Natural killer cell (primary cell): ENCODE results near the gene RFC1. TPM values are rescaled to one million over a fixed set of nuclear protein-coding genes. Genes with fewer than 3 reads are reported as not detected.
"Not testable (repeated sequence)": the region's sequence is repeated elsewhere in the genome, so short reads cannot be mapped to it uniquely, and the experiment has no call there.

Source experiments
- ATAC-seq, 3 donors: fragments of 150-1000 bp in 2 of 3; fragments of 200-7000 bp in 1 of 3; cut with Tn5 transposase; 1 replicate in 1 of 3; 2 replicates in 2 of 3; pipeline ENCODE4 v1.10.0; 2021; ENCODE audit warnings: mild to moderate bottlenecking in 2 of 3, moderate library complexity in 2 of 3
- DNase-seq, 2 donors: peaks; one replicate each; pipeline versions ENCODE4 v3.0.0 to v3.0.0-alpha.2; 2013 to 2021; ENCODE audit warnings: mixed read lengths in 1 of 2
- H3K27ac ChIP-seq: one replicate; pipeline ENCODE4 v1.5.1; 2013; ENCODE audit warnings: mild to moderate bottlenecking, low read length
- H3K27me3 ChIP-seq: one replicate; pipeline ENCODE4 v1.6.1; 2013; ENCODE audit warnings: low read length; ENCODE audit not compliant: control insufficient read depth, insufficient read depth
- H3K36me3 ChIP-seq: one replicate; pipeline ENCODE4 v1.6.1; 2013; ENCODE audit warnings: low read length; ENCODE audit not compliant: control insufficient read depth, insufficient read depth
- H3K4me1 ChIP-seq: one replicate; pipeline ENCODE4 v1.6.1; 2013; ENCODE audit warnings: low read length; ENCODE audit not compliant: control insufficient read depth, insufficient read depth
- H3K4me3 ChIP-seq: one replicate; pipeline ENCODE4 v1.5.1; 2013; ENCODE audit warnings: low read length
- H3K9me3 ChIP-seq: one replicate; pipeline ENCODE4 v1.6.1; 2013; ENCODE audit warnings: low read length; ENCODE audit not compliant: control insufficient read depth, insufficient read depth
- H3K27ac Mint-ChIP-seq, 2 donors: one replicate each; pipeline ENCODE4 v1.8.0; 2022; ENCODE audit warnings: mild to moderate bottlenecking in 2 of 2, mixed read lengths in 2 of 2, moderate library complexity in 1 of 2
- H3K27me3 Mint-ChIP-seq, 2 donors: one replicate each; pipeline ENCODE4 v1.8.0; 2022; ENCODE audit warnings: low read depth in 2 of 2, mixed read lengths in 2 of 2
- H3K36me3 Mint-ChIP-seq: one replicate; pipeline ENCODE4 v1.8.0; 2022; ENCODE audit warnings: mixed read lengths
- H3K4me1 Mint-ChIP-seq, 2 donors: one replicate each; pipeline ENCODE4 v1.8.0; 2022; ENCODE audit warnings: mixed read lengths in 2 of 2
- H3K4me3 Mint-ChIP-seq: one replicate; pipeline ENCODE4 v1.8.0; 2022; ENCODE audit warnings: mild to moderate bottlenecking, moderate library complexity, mixed read lengths
- H3K9me3 Mint-ChIP-seq, 2 donors: one replicate each; pipeline ENCODE4 v1.8.0; 2022; ENCODE audit warnings: mixed read lengths in 2 of 2
- WGBS: methylation state at CpG from one replicate; pipeline ENCODE4 v1.1.7; 2013; ENCODE audit warnings: missing lambda C conversion rate; ENCODE audit not compliant: insufficient coverage; 5-methylcytosine and 5-hydroxymethylcytosine counted together
- intact Hi-C: fragments of 100-400 bp; cut with micrococcal nuclease; formaldehyde crosslinking; loops from one replicate; pipeline ENCODE4 v1.14.2; 2022
- total RNA-seq, 4 donors: library from RNA; stranded (reverse); fragments of 120-200 nt in 1 of 4; gene quantifications; one replicate each; pipeline versions ENCODE4 v1.2.3 to v1.2.4, GENCODE V29; 2013 to 2022
- TF ChIP-seq, protein P1 (sequence below): fragments of 200-600 bp; IDR thresholded peaks from one replicate; pipeline ENCODE4 v1.8.0; 2022; ENCODE audit warnings: antibody characterized with exemption

RFC1 gene
- total RNA-seq, 3 donors from 2014 or later (not counting 1 experiment from before 2014, with no cell fraction given) = 74.6 to 103 (median 84.7) TPM

DNA sequence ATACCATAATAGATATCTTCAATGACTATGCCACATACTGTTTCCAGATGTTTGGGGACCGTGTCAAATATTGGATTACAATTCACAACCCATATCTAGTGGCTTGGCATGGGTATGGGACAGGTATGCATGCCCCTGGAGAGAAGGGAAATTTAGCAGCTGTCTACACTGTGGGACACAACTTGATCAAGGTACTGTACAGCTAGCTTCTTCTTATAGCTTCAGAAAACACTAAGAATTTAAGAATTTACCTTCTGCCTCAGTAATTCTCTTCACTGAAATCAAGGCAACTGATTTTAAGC is 41.4 kb upstream of the RFC1 start:
- intact Hi-C loops = no loop called here

GRCh38 chr4:39406763-39407583 is 40.8 kb upstream of the RFC1 start, which contains the start of gene KLB:
Gene KLB (plus strand): TSS chr4:39406930. CDS start chr4:39406950, 20 bp downstream.
- Mint-ChIP-seq H3K9me3 (no peaks in the 10 kb centered on the region), H3K27ac (no peak within 1 kb of the TSS), H3K4me1 (no peaks in the 10 kb centered on the region), H3K36me3 (no peaks in the 10 kb centered on the region), H3K27me3 (peaks cover 4 to 13% of the 10 kb centered on the region in 2 donors), H3K4me3 (no peak within 1 kb of the TSS)
- H3K36me3 ChIP-seq = no peaks in the 10 kb centered on the region
- H3K4me1 ChIP-seq = no peaks in the 10 kb centered on the region
- no peaks in the 10 kb centered on the region for H3K9me3 ChIP-seq
- no peak within 1 kb of the TSS for H3K4me3 ChIP-seq
- no peaks in the 10 kb centered on the region for H3K27me3 ChIP-seq
- TF ChIP-seq, protein P1, sequence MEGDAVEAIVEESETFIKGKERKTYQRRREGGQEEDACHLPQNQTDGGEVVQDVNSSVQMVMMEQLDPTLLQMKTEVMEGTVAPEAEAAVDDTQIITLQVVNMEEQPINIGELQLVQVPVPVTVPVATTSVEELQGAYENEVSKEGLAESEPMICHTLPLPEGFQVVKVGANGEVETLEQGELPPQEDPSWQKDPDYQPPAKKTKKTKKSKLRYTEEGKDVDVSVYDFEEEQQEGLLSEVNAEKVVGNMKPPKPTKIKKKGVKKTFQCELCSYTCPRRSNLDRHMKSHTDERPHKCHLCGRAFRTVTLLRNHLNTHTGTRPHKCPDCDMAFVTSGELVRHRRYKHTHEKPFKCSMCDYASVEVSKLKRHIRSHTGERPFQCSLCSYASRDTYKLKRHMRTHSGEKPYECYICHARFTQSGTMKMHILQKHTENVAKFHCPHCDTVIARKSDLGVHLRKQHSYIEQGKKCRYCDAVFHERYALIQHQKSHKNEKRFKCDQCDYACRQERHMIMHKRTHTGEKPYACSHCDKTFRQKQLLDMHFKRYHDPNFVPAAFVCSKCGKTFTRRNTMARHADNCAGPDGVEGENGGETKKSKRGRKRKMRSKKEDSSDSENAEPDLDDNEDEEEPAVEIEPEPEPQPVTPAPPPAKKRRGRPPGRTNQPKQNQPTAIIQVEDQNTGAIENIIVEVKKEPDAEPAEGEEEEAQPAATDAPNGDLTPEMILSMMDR = no peak
- DNase-seq = no peak
- no peak within 1 kb of the TSS for H3K27ac ChIP-seq
- intact Hi-C loops = no loop called here
- 87% methylated on average over 11 of the region's 12 CpGs for WGBS
- no peak for ATAC-seq

More for the DNA sequence above, 41.4 kb upstream of the RFC1 start:
- Mint-ChIP-seq H3K4me3 (no peak overlapping the region), H3K27ac (no peak overlapping the region), H3K4me1 (no peaks in the 10 kb centered on the region), H3K9me3 (no peaks in the 10 kb centered on the region), H3K36me3 (no peaks in the 10 kb centered on the region), H3K27me3 (peaks cover 4 to 15% of the 10 kb centered on the region in 2 donors)
- Histone ChIP-seq H3K4me1 (no peaks in the 10 kb centered on the region), H3K9me3 (no peaks in the 10 kb centered on the region), H3K36me3 (no peaks in the 10 kb centered on the region), H3K27me3 (no peaks in the 10 kb centered on the region), H3K4me3 (no peak overlapping the region), H3K27ac (no peak overlapping the region)
- WGBS = no CpG with 5 or more reads among the region's 1 CpG
- no peak for DNase-seq
- TF ChIP-seq, protein P1 = no peak
- no peak for ATAC-seq

DNA sequence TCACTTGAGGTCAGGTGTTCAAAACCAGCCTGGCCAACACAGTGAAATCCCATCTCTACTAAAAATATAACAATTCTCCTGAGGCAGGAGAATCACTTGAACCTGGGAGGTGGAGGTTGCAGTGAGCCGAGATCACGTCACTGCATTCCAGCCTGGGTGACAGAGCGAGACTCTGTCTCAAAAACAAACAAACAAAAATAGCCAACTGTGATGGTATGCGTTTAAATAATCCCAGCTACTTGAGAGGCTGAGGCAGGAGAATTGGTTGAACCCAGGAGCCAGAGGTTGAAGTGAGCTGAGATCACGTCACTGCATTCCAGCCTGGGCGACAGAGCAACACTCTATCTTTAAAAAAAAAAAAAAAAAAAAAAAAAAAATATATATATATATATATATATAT is 35.5 kb upstream of the RFC1 start:
- H3K36me3 ChIP-seq, H3K4me1 ChIP-seq, ATAC-seq, intact Hi-C loops, DNase-seq, H3K4me1 Mint-ChIP-seq, H3K9me3 Mint-ChIP-seq, H3K4me3 ChIP-seq, H3K27me3 ChIP-seq, H3K27me3 Mint-ChIP-seq, H3K36me3 Mint-ChIP-seq, H3K4me3 Mint-ChIP-seq, H3K9me3 ChIP-seq, H3K27ac Mint-ChIP-seq, H3K27ac ChIP-seq: not testable (repeated sequence)
- WGBS = 94% methylated on average over 3 of the region's 6 CpGs

GRCh38 chr4:39394706-39395105 is 28.5 kb upstream of the RFC1 start:
- H3K9me3 ChIP-seq = no peaks in the 10 kb centered on the region
- no peaks in the 10 kb centered on the region for H3K9me3 Mint-ChIP-seq
- TF ChIP-seq, protein P1 = no peak
- H3K36me3 Mint-ChIP-seq = no peaks in the 10 kb centered on the region
- H3K4me1 Mint-ChIP-seq = no peaks in the 10 kb centered on the region
- DNase-seq (peak in 1 of 2 donors; percentile 30), ATAC-seq (no peak)
- H3K4me3 ChIP-seq = no peak overlapping the region
- H3K36me3 ChIP-seq = no peaks in the 10 kb centered on the region
- no peak overlapping the region for H3K27ac Mint-ChIP-seq
- H3K27me3 Mint-ChIP-seq = peaks cover 0 to 6% of the 10 kb centered on the region in 2 donors
- H3K27ac ChIP-seq = no peak overlapping the region
- no peaks in the 10 kb centered on the region for H3K27me3 ChIP-seq
- WGBS = 86% methylated on average over 3 of the region's 3 CpGs
- H3K4me3 Mint-ChIP-seq = no peak overlapping the region
- no peaks in the 10 kb centered on the region for H3K4me1 ChIP-seq
- intact Hi-C loops = no loop called here
